ENCODE measurements around the gene CACNG4. TPM values are rescaled to one million over a fixed set of nuclear protein-coding genes. Genes with fewer than 3 reads are reported as not detected.
A peak's percentile ranks its signal among the peaks of the same experiment; 100 is the strongest.

Gene CACNG4
- total RNA-seq, 8 experiments from 2014 or later, result 0.15 to 64.0 (median 32.7) TPM

DNA sequence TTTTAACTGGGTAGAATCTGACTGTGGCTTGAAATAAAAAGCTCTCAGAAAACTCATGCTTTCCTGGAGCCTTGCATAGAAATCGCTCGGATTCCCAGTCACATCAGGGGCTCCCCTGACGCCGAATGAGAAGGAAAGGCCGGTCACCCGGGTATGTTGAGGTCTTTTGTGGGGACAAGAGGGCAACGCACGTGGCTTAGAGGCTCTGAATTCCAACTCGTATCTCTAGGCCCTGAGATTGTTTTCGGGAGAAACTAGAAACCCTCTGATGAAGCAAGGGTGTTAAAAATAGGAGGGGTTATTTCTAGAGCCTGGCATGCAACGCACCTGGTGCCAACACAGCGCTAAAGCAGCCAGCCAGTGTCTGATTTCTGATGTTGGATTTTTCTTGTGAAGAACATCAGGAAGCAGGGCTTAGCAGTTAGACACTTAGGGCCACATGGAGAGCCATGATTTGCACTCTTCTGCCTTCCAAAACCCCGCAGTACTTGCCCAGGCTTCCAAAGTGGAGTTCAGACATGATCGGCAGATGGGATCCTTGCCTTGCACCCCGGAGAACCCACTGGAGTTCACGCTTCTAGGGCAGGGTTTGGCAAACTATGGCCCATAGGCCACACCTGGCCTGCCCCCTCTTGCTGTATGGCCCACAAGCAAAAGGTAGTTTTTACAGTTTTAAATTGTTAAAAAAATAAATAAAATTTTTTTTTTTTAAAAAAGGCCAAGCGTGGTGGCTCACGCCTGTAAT, 92.4 kb downstream of the CACNG4 start:
- Histone ChIP-seq H3K27ac (no peak overlapping the region), H3K4me3 (no peak overlapping the region), H3K4me1 (replicated peaks in 1 of 2) (peaks cover 0 to 2% of the 10 kb centered on the region in 2 donors)
- 59 to 96% (median 87%) methylated on average over 2 to 14 of the region's 18 CpGs; no CpG with 5 or more reads in 1 of the 10 experiments for WGBS, 10 experiments
- in situ Hi-C loops (cut with MboI; ENCODE audit: low pct_unique_long_range_greater_than_20kb in 2 of 9, low sequenced_read_pairs in 9 of 9, unreplicated experiment in 9 of 9), result no loop called here
- no peak for ATAC-seq (replicated peaks in 6 of 8)

- no peak for ATAC-seq (replicated peaks in 6 of 8)
- in situ Hi-C loops (cut with MboI; ENCODE audit: low pct_unique_long_range_greater_than_20kb in 2 of 9, low sequenced_read_pairs in 9 of 9, unreplicated experiment in 9 of 9), result no loop called here
- 74 to 100% (median 99%) methylated on average over 1 to 8 of the region's 8 CpGs for WGBS, 10 experiments
These were observed 93.5 kb downstream of the CACNG4 start for GRCh38 chr17:67058036-67058435.

GRCh38 chr17:67059372-67059771, 94.9 kb downstream of the CACNG4 start:
- Histone ChIP-seq H3K4me3 (no peak overlapping the region), H3K4me1 (replicated peaks in 1 of 2) (peaks cover 0 to 2% of the 10 kb centered on the region in 2 donors), H3K27ac (no peak overlapping the region)
- WGBS, 10 experiments, result 70 to 100% (median 92%) methylated on average over 1 to 6 of the region's 6 CpGs; no CpG with 5 or more reads in 5 of the 10 experiments
- in situ Hi-C loops (cut with MboI; ENCODE audit: low pct_unique_long_range_greater_than_20kb in 2 of 9, low sequenced_read_pairs in 9 of 9, unreplicated experiment in 9 of 9), result no loop called here
- no peak for ATAC-seq (replicated peaks in 6 of 8)

More at GRCh38 chr17:67058036-67058435, 93.5 kb downstream of the CACNG4 start:
- H3K4me3 ChIP-seq, result no peak overlapping the region
- H3K27ac ChIP-seq, result no peak overlapping the region
- peaks cover 0 to 2% of the 10 kb centered on the region in 2 donors for H3K4me1 ChIP-seq (replicated peaks in 1 of 2)

DNA sequence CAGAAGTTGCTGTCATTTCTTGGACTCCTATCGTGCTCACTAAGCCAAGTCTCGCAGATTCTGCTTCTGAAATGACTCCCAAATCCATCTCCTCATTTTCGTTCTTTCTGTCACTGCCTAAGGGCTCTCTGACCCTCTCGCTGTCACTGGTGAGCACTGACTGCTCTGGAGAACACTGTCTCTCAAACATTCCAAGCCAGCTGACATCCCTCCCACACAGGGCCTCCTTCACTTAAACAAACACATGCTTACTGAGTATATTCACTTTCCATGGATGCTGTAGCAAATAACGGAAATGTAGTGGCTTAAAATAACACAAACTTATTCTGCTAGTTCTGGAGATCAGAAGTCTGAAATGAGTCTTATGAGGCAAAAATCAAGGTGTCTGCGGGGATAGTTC, 98.6 kb downstream of the CACNG4 start:
- peak in 1 of 8 experiments; percentile 26 for ATAC-seq (replicated peaks in 6 of 8)
- Histone ChIP-seq H3K4me3 (no peak overlapping the region), H3K27ac (no peak overlapping the region), H3K4me1 (replicated peaks in 1 of 2) (peaks cover 5 to 9% of the 10 kb centered on the region in 2 donors)
- in situ Hi-C loops (cut with MboI; ENCODE audit: low pct_unique_long_range_greater_than_20kb in 2 of 9, low sequenced_read_pairs in 9 of 9, unreplicated experiment in 9 of 9), result no loop called here
- WGBS, 10 experiments, result 80 to 100% (median 89%) methylated on average over 3 to 6 of the region's 6 CpGs; no CpG with 5 or more reads in 1 of the 10 experiments

DNA sequence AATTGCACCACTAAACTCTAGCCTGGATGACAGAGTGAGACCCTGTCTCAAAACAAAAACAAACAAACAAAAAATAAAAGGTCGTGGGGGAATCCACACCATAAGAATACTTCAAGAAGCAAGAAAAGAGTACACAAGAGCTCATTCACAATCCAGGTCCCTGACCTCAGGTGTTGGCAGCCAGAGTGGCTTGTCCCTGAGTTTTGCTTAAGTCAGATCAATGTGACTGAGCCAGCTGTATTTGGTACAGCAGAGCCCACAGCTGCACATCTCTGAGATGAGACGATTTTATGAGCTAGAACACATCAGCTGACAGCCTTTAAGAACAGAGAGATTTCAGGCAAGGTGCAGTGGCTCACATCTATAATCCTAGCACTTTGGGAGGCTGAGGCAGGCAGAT, 102.2 kb downstream of the CACNG4 start:
- peak in 1 of 8 experiments; percentile 12 for ATAC-seq (replicated peaks in 6 of 8)
- Histone ChIP-seq H3K4me1 (replicated peaks in 1 of 2) (peaks cover 18 to 21% of the 10 kb centered on the region in 2 donors), H3K4me3 (no peak overlapping the region), H3K27ac (no peak overlapping the region)
- in situ Hi-C loops (cut with MboI; ENCODE audit: low pct_unique_long_range_greater_than_20kb in 2 of 9, low sequenced_read_pairs in 9 of 9, unreplicated experiment in 9 of 9), result no loop called here
- 50 to 69% (median 60%) methylated on average over 1 to 2 of the region's 2 CpGs; no CpG with 5 or more reads in 7 of the 10 experiments for WGBS, 10 experiments

- Histone ChIP-seq H3K4me1 (replicated peaks in 1 of 2) (peaks cover 18 to 21% of the 10 kb centered on the region in 2 donors), H3K27ac (peak overlapping the region in 1 of 2 donors; percentile 44), H3K4me3 (no peak overlapping the region)
- in situ Hi-C loops (cut with MboI; ENCODE audit: low pct_unique_long_range_greater_than_20kb in 2 of 9, low sequenced_read_pairs in 9 of 9, unreplicated experiment in 9 of 9), result no loop called here
- 49 to 100% (median 84%) methylated on average over 1 to 10 of the region's 13 CpGs for WGBS, 10 experiments
- peak in 3 of 8 experiments; percentile 32 to 53 (median 33) for ATAC-seq (replicated peaks in 6 of 8)
These were observed 103.3 kb downstream of the CACNG4 start for GRCh38 chr17:67067571-67068482.

DNA sequence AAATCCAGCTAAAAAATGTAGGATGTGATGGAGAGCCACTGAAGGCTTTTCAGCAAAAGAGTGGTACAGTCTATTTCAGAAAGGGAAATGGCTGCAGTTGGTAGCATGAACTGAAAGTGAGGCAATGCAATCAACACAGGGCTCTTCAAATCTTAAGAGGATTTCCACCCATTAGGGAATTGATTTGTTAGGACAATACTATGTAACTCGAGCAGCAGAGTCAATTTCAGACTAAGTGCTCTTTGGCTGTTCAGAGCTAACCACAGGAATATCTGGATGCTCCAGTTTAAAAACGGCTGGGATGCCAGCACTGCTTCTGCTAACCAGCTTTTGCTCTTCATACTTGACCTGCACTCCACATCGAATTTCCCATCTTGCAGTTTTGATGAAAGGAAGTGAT, 104.5 kb downstream of the CACNG4 start:
- no peak overlapping the region for H3K27ac ChIP-seq
- in situ Hi-C loops (cut with MboI; ENCODE audit: low pct_unique_long_range_greater_than_20kb in 2 of 9, low sequenced_read_pairs in 9 of 9, unreplicated experiment in 9 of 9), result no loop called here
- peaks cover 18 to 21% of the 10 kb centered on the region in 2 donors for H3K4me1 ChIP-seq (replicated peaks in 1 of 2)
- WGBS, 10 experiments, result 50 to 100% (median 80%) methylated on average over 1 to 3 of the region's 3 CpGs; no CpG with 5 or more reads in 3 of the 10 experiments
- ATAC-seq (replicated peaks in 6 of 8), result peak in 1 of 8 experiments; percentile 39
- no peak overlapping the region for H3K4me3 ChIP-seq

- ATAC-seq (replicated peaks in 6 of 8), result peak in 4 of 8 experiments; percentile 27 to 67 (median 47)
These were observed 105.2 kb downstream of the CACNG4 start for GRCh38 chr17:67069603-67070136.

DNA sequence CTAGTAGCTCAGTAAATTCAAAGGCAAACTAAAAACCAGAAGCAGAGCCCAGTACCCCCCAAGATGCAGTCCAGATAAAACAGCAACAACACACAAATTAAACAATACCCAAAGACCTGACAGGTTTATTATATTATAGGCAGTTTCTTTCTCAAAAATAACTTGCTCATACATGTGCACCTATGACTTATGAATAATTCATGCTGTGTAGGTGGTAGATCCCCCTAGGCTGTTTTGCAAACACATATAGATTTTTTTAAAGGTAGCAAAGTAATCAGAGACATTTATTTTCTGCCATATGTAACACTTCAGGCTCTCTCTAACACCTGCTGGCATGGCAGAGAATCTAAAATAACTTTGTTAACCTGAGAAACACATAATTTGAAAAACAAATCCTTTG, 107.1 kb downstream of the CACNG4 start:
- peaks cover 21% of the 10 kb centered on the region in 2 donors for H3K4me1 ChIP-seq (replicated peaks in 1 of 2)
- H3K4me3 ChIP-seq, result no peak overlapping the region
- no peak for ATAC-seq (replicated peaks in 6 of 8)
- H3K27ac ChIP-seq, result no peak overlapping the region
- in situ Hi-C loops (cut with MboI; ENCODE audit: low pct_unique_long_range_greater_than_20kb in 2 of 9, low sequenced_read_pairs in 9 of 9, unreplicated experiment in 9 of 9), result no loop called here

More at GRCh38 chr17:67069603-67070136, 105.2 kb downstream of the CACNG4 start:
- in situ Hi-C loops (cut with MboI; ENCODE audit: low pct_unique_long_range_greater_than_20kb in 2 of 9, low sequenced_read_pairs in 9 of 9, unreplicated experiment in 9 of 9), result no loop called here
- Histone ChIP-seq H3K4me1 (replicated peaks in 1 of 2) (peaks cover 18 to 21% of the 10 kb centered on the region in 2 donors), H3K27ac (no peak overlapping the region), H3K4me3 (no peak overlapping the region)
- WGBS, 10 experiments, result 69 to 100% (median 87%) methylated on average over 1 to 5 of the region's 5 CpGs

- no peak for ATAC-seq (replicated peaks in 6 of 8)
- Histone ChIP-seq H3K4me3 (no peak overlapping the region), H3K27ac (no peak overlapping the region), H3K4me1 (replicated peaks in 1 of 2) (peaks cover 17 to 19% of the 10 kb centered on the region in 2 donors)
- 67 to 100% (median 90%) methylated on average over 1 to 3 of the region's 3 CpGs; no CpG with 5 or more reads in 1 of the 10 experiments for WGBS, 10 experiments
- in situ Hi-C loops (cut with MboI; ENCODE audit: low pct_unique_long_range_greater_than_20kb in 2 of 9, low sequenced_read_pairs in 9 of 9, unreplicated experiment in 9 of 9), result no loop called here
These were observed 108.4 kb downstream of the CACNG4 start for GRCh38 chr17:67072885-67073284.

DNA sequence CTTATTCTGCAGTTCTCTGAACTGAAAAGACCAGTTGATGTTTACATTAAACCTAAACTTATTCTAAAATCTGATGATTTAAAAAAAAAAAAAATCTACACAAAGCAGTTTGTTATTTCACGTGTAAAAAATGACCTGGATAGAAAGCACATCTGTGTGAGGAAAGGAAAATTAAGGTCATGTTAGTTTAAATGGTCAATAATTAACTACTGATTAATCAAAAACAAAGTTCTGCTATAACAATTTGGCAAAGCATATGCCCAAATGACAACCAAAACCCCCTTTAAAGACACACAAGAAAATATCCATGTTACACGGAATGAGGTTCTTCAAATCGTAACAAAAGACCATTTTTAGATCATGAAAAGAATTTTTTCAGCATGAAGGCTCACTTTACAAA, 110.3 kb downstream of the CACNG4 start:
- in situ Hi-C loops (cut with MboI; ENCODE audit: low pct_unique_long_range_greater_than_20kb in 2 of 9, low sequenced_read_pairs in 9 of 9, unreplicated experiment in 9 of 9), result no loop called here
- 0 to 100% (median 76%) methylated on average over 1 to 3 of the region's 3 CpGs for WGBS, 10 experiments
- Histone ChIP-seq H3K4me3 (no peak overlapping the region), H3K4me1 (replicated peaks in 1 of 2) (peaks cover 0 to 4% of the 10 kb centered on the region in 2 donors), H3K27ac (no peak overlapping the region)
- ATAC-seq (replicated peaks in 6 of 8), result no peak

GRCh38 chr17:67076290-67076689, 111.8 kb downstream of the CACNG4 start:
- peak in 5 of 8 experiments; percentile 33 to 70 (median 60) for ATAC-seq (replicated peaks in 6 of 8)
- Histone ChIP-seq H3K4me1 (replicated peaks in 1 of 2) (peaks cover 0 to 4% of the 10 kb centered on the region in 2 donors), H3K27ac (no peak overlapping the region), H3K4me3 (no peak overlapping the region)
- WGBS, 10 experiments, result 9 to 61% (median 31%) methylated on average over 1 to 6 of the region's 7 CpGs; no CpG with 5 or more reads in 2 of the 10 experiments
- in situ Hi-C loops (cut with MboI; ENCODE audit: low pct_unique_long_range_greater_than_20kb in 2 of 9, low sequenced_read_pairs in 9 of 9, unreplicated experiment in 9 of 9), result no loop called here

DNA sequence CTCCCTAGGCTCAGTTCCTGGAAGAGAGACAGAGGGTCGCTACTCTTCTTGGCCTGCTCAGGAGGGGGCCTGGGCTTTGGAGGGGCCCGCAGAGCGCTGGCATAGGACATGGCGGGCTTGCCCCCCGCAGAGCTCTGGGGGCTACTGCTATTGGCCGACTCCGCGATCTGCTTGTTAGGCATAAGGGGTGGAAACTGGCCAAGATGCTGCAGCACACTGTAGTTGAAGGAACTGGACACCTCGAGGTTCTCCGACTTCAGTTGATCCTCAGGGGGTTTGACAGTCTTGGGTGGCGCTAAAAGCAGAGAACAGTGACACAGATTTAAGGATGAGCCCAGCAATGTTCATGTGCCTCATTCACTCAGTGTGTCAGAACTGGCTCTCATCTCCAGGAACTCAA, 113.8 kb downstream of the CACNG4 start:
- no peak overlapping the region for H3K27ac ChIP-seq
- H3K4me3 ChIP-seq, result no peak overlapping the region
- 80 to 100% (median 95%) methylated on average over 2 to 8 of the region's 11 CpGs; no CpG with 5 or more reads in 1 of the 10 experiments for WGBS, 10 experiments
- in situ Hi-C loops (cut with MboI; ENCODE audit: low pct_unique_long_range_greater_than_20kb in 2 of 9, low sequenced_read_pairs in 9 of 9, unreplicated experiment in 9 of 9), result no loop called here
- no peak for ATAC-seq (replicated peaks in 6 of 8)
- H3K4me1 ChIP-seq (replicated peaks in 1 of 2), result peaks cover 0 to 4% of the 10 kb centered on the region in 2 donors

Data from motor neuron (in vitro differentiated cells).